GM10847 (cell line): Measurements from ENCODE around the gene ZNF891.
A peak's percentile ranks its signal among the peaks of the same experiment; 100 is the strongest.

ENCODE experiments used
- POLR2A ChIP-seq: IDR thresholded peaks from 2 replicates; pipeline ENCODE4 v1.6.1; 2011; ENCODE audit not compliant: insufficient read length; ENCODE audit errors: extremely low read depth

ZNF891 gene

GRCh38 chr12:133130038-133130807, at the start of gene ZNF891, which contains the start of gene ZNF10:
ZNF891 (minus strand) TSS chr12:133130274; CDS start chr12:133121918, 8,356 bp downstream.
ZNF10 (plus strand) TSS chr12:133130627; CDS start chr12:133144493, 13,866 bp downstream.
- TF ChIP-seq POLR2A = peak; percentile 77

GRCh38 chr12:133174901-133175300, 44.8 kb upstream of the ZNF891 start:
- no peak for TF ChIP-seq POLR2A

GRCh38 chr12:133172491-133172890, 42.4 kb upstream of the ZNF891 start:
- TF ChIP-seq POLR2A = no peak

- TF ChIP-seq POLR2A = no peak
These were observed 35.7 kb upstream of the ZNF891 start for GRCh38 chr12:133165776-133166175.

- no peak for TF ChIP-seq POLR2A
These were observed 26.1 kb upstream of the ZNF891 start for GRCh38 chr12:133156125-133156690.

GRCh38 chr12:133145981-133146380, 15.9 kb upstream of the ZNF891 start:
- TF ChIP-seq POLR2A = no peak

DNA sequence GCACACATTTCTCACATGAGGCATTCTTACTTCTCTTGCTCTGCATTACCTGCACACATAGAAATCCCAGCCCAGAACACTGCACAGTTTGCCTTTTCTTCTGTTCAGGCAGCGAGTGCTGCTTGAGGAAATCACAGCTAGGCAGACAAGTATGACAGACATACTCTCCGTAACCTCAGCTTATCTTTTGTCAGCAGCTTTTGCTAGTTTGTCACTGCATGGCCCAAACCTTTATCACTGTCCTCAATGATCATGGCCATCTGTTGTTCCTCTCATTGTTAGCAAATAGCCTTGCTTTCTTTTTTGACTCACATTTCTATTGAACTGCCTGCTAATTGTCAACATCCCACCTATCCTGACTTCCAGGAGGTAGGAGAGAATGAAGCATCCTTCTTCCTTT, 5.7 kb upstream of the ZNF891 start:
- no peak for TF ChIP-seq POLR2A

- no peak for TF ChIP-seq POLR2A
These were observed 694 bp upstream of the ZNF891 start for GRCh38 chr12:133130808-133131128.

- no peak for TF ChIP-seq POLR2A
These were observed 571 bp downstream of the ZNF891 start for GRCh38 chr12:133129368-133130037.

DNA sequence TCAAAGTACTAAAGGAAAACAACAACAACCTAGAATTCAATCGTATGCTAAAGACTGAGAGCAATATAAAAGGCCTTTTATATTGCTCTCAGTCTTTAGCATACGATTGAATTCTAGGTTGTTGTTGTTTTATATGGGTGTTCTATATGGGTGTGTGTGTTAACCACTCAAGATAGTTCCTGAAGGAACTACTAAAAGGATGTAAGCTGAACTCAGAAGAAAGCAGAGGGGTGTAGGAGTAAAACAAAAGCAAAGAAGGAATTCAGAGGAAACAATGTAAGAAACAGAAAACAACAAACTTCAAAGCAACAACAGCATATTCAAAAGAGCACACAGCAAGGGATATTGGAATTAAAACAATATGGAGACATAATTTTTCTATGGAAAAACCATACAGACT, 5.4 kb downstream of the ZNF891 start:
- no peak for TF ChIP-seq POLR2A

DNA sequence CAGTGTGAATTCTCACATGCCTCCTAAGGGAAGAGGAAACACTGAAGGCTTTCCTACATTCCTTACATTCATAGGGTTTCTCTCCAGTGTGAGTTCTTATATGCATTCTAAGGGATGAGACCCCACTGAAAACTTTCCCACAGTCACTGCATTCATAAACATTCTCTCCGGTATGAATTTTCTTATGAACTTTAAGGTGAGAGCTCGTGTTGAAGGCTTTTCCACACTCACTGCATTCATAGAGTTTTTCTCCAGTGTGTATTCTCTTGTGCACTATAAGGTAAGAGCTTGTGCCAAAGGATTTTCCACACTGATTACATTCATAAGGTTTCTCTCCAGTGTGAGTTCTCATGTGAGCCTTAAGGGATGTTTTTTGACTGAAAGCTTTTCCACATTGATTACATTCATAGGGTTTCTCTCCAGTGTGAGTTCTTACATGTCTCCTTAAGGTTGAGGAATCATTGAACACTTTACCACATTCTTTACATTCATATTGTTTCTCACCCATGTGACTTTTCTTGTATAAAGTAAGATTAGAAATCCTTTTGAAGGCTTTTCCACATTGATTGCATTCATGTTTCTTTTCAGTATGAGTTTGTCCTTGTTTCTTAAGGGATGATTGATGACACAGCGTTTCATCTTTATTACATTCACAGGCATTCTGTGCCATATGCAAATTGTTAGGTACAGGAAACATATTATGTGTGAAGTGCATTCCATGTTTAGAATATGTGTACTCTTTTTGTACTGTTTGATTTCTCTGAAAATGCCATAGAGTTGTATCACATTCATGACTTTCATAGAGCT, 9.5 kb downstream of the ZNF891 start:
- TF ChIP-seq POLR2A = no peak

- no peak for TF ChIP-seq POLR2A
These were observed 21.9 kb downstream of the ZNF891 start for GRCh38 chr12:133108150-133108549.

GRCh38 chr12:133107121-133107520, 23.0 kb downstream of the ZNF891 start:
- TF ChIP-seq POLR2A = no peak

- TF ChIP-seq POLR2A = no peak
These were observed 23.8 kb downstream of the ZNF891 start for GRCh38 chr12:133106253-133106652.

GRCh38 chr12:133105620-133106019, 24.5 kb downstream of the ZNF891 start:
- no peak for TF ChIP-seq POLR2A
